ENCODE data around the gene TTC27. TPM values are rescaled to one million over a fixed set of nuclear protein-coding genes. Genes with fewer than 3 reads are reported as not detected.
A peak's percentile ranks its signal among the peaks of the same experiment; 100 is the strongest.
"Not testable (repeated sequence)": the region's sequence is repeated elsewhere in the genome, so short reads cannot be mapped to it uniquely, and the experiment has no call there.

Gene TTC27
- total RNA-seq, 1 experiment from 2014 or later = 45.2 TPM

DNA sequence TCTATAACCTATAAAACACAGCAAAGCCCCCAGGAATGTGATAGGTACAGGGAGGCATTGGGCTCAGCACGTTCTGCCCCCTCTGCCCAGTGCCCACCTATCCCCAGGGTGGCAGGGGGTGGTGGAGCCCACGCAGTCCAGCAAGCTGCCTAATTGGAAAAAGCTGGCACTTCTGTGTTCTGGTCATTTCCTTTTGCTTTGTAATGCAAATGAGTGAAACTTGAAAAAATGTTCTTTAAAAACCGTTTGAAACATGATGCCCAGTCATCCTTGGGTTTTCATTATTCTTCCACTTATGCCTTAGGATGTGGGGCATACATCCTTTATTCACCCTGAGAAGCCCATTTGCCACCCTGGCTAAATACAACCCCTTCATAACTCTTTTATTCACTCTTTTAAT lies 229.0 kb downstream of the TTC27 start:
- DNase-seq (ENCODE audit: low read depth) = no peak
- in situ Hi-C loops (cut with HindIII; ENCODE audit: low pct_unique_long_range_greater_than_20kb, low sequenced_read_pairs) = no loop called here

DNA sequence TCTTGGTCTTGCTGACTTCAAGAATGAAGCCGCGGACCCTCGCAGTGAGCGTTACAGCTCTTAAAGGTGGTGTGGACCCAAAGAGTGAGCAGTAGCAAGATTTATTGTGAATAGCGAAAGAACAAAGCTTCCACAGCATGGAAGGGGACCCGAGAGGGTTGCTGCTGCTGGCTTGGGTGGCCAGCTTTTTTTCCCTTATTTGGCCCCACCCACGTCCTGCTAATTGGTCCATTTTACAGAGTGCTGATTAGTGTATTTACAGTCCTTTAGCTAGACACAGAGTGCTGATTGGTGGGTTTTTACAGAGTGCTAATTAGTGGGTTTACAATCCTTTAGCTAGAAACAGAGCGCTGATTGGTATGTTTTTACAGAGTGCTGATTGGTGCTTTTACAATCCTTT lies 230.9 kb downstream of the TTC27 start:
- in situ Hi-C loops (cut with HindIII; ENCODE audit: low pct_unique_long_range_greater_than_20kb, low sequenced_read_pairs) = no loop called here
- DNase-seq (ENCODE audit: low read depth) = no peak

DNA sequence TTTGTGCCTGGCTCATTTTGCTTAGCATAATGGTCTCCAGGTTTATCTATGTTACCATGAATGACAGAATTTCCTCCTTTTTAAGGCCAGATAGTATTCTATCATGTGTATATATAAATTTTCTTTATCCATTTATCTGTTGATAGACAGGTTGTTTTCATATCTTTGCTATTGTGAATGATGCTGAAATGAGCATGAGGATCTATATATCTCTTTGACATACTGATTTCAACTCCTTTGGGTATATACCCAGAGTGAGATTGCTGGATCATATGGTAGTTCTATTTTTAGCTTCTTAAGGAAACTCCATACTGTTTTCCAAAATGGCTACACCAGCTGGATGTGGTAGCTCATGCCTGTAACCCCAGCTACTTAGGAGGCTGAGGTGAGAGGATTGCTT lies 232.5 kb downstream of the TTC27 start:
- DNase-seq (ENCODE audit: low read depth) = no peak
- in situ Hi-C loops (cut with HindIII; ENCODE audit: low pct_unique_long_range_greater_than_20kb, low sequenced_read_pairs) = no loop called here

DNA sequence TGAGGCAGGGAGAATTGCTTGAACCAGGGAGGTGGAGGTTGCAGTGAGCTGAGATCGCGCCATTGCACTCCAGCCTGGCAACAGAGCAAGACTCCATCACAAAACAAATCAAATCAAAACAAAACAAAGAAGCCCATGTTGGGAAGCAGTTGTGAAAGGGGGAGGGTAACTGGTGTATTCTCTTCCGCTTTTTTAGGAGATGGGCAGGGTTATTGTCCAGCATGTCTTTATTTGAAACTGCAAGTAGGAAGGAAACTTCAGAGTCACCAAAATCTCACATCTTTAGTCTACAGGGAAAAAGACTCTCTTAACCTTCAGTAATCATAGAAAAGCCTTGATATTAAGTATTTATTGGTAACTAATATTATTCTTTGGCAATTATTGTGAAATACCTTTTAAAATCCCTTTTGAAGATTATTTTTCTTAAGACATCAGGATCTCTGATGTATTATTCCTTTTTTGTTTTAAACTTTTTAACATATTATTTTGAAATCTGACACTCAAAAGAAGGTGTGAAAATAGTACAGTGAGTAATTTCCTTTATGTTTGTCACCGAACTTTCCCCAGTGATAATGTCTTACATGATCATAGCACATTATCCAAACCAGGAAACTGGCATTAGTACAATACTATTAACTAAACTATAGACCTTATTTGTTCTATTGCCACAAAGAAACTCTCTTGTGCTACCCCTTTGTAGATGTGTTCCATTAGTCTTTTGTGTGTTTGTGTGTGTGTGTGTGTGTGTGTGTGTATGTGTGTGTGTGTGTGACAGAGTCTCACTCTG lies 234.6 kb downstream of the TTC27 start:
- in situ Hi-C loops (cut with HindIII; ENCODE audit: low pct_unique_long_range_greater_than_20kb, low sequenced_read_pairs) = no loop called here
- DNase-seq (ENCODE audit: low read depth) = no peak

DNA sequence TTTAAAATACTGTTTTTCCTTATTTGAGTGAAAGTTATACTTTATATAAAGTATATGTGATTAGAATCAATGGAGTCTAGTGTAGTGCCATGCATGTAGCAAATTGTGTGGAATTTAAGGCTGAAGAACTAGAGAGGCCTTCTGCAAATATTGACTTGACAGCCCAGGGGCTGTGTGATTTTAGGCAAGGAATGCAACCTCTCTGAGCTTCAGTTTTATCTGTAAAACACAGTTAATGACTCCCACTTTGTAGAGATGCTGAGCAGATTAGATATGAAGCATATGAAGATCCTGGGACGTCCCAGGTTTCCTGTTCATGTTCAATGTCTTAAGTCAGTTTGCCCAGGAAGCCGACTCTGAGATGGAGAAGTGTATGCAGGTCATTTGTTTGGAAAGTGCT lies 235.5 kb downstream of the TTC27 start:
- in situ Hi-C loops (cut with HindIII; ENCODE audit: low pct_unique_long_range_greater_than_20kb, low sequenced_read_pairs) = no loop called here
- DNase-seq (ENCODE audit: low read depth) = no peak

DNA sequence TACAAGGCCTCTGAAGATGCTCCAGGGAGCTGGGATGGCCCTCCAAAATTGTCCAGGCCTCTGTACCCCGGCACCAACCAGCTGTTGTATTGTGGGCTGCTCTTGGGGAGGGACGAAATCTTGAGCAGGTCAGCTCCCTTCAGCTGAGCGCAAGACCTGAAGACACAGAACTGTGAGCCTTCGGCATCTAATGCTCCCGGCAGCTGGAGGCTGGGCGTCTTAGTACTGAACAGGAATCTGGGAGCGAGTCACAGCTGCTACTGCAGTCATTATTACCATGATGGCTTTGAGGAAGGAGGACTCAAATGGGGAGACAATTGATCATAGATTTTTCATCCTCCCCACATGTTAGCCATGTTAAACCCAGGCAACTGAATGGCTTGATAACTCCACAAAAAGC lies 236.0 kb downstream of the TTC27 start:
- DNase-seq (ENCODE audit: low read depth) = no peak
- in situ Hi-C loops (cut with HindIII; ENCODE audit: low pct_unique_long_range_greater_than_20kb, low sequenced_read_pairs) = no loop called here

DNA sequence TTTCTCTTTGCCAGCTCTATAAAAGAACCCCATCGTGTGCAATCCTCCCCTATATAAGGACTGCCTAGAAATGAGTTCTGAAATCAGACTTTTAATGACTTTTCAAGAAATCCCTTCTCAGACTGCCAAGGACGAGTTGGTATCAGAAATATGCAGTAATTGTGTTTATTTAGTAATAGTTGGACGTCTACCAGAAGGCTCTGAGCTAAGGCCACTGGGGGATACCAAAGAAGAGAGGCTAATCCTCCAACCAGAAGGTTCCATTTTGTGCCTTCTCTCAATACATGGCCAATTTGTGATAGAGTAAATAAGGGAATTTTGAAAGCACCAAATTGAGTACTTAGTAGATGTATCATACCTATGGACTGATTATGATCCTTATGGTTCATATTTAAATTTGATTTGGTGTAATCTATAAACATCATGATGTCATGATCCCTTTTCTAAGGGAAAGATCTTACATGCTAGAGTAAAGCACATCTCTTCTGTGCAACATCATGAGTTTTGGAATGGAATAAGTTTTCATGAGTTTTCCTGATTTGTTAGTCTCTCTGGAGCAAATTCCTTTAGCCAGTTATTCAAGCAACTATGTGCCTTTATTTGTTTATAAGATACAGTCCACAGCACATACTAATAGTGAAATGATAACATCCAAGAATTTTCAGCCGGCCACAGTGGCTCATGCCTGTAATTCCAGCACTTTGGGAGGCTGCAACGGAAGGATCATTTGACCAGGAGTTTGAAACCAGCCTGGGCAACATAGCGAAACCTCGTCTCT lies 236.7 kb downstream of the TTC27 start:
- in situ Hi-C loops (cut with HindIII; ENCODE audit: low pct_unique_long_range_greater_than_20kb, low sequenced_read_pairs) = no loop called here
- peak; percentile 32 for DNase-seq (ENCODE audit: low read depth)

DNA sequence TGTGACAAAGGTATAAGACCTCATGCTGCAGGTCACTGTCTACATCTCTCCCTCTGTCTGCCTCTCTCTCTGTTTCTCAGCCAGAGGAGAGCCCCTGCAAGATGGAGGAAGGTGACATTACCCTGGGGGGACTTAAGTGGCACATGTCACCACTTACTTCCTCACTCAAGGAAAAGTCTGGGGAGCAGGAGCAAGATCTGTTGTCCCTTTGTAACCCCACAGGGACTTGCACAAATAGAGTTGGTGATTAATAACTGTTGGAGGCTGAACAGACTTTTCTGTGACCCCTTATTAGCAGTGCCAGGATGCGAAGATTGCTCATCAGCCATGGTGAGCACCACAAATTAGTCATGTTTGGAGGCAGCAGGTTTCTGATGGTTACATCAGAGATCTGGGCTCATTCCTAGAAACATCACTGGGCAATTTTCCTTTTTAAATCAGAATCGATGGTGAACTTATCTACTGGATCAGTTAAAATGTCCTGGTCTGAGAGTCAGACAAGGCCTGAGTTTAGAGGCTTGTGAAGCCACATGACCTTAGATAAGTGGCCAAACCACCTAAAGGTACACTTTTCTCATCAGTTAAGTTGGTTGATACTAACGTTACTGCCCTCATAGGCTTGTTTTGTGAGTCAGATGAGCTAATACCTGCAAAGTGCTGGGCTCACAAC lies 237.7 kb downstream of the TTC27 start:
- DNase-seq (ENCODE audit: low read depth) = peak; percentile 29
- in situ Hi-C loops (cut with HindIII; ENCODE audit: low pct_unique_long_range_greater_than_20kb, low sequenced_read_pairs) = no loop called here

DNA sequence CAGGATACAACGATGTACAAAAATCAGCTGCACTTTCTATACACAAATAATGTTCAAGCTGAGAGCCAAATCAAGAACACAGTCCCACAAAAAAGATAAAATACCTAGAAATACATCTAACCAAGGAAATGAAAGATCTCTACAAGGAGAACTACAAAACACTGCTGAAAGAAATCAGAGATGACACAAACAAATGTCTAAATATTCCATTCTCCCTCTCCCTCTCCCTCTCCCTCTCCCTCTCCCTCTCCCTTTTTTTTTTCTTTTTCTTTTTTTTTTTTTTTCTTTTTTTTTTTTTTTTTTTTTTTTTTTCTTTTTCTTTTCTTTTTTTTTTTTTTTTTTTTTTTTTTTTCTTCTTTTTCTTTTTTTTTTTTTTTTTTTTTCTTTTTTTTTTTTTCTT lies 238.6 kb downstream of the TTC27 start:
- DNase-seq (ENCODE audit: low read depth); in situ Hi-C loops (cut with HindIII; ENCODE audit: low pct_unique_long_range_greater_than_20kb, low sequenced_read_pairs): not testable (repeated sequence)

All from Caki2 (cell line).